Measurements from ENCODE around the gene LEMD1. TPM values are rescaled to one million over a fixed set of nuclear protein-coding genes. Genes with fewer than 3 reads are reported as not detected.

Gene LEMD1
- total and polyA plus RNA-seq, 5 experiments from 2014 or later: not detected

- DNase-seq (no peak), ATAC-seq (no peak)
- Mint-ChIP-seq H3K27ac (no peak overlapping the region), H3K27me3 (peaks cover 29 to 73% (median 52%) of the 10 kb centered on the region in 5 donors), H3K9me3 (peaks cover 0 to 2% (median 0%) of the 10 kb centered on the region in 9 donors), H3K4me1 (peaks cover 10 to 20% (median 14%) of the 10 kb centered on the region in 4 donors), H3K4me3 (peak overlapping the region in 1 of 10 donors; percentile 2), H3K36me3 (no peaks in the 10 kb centered on the region)
- POLR2A ChIA-PET: no interaction called here
Measured at GRCh38 chr1:205452933-205453332, 31.1 kb upstream of the LEMD1 start.

- no peaks in the 10 kb centered on the region for H3K36me3 Mint-ChIP-seq
- peak overlapping the region in 1 of 10 donors; percentile 13 for H3K27ac Mint-ChIP-seq
- POLR2A ChIA-PET: no interaction called here
- ATAC-seq (no peak), DNase-seq (no peak)
- peaks cover 8 to 14% (median 10%) of the 10 kb centered on the region in 4 donors for H3K4me1 Mint-ChIP-seq
- peaks cover 25 to 67% (median 46%) of the 10 kb centered on the region in 5 donors for H3K27me3 Mint-ChIP-seq
- no peak overlapping the region for H3K4me3 Mint-ChIP-seq
- H3K9me3 Mint-ChIP-seq: peaks cover 0 to 2% (median 0%) of the 10 kb centered on the region in 9 donors
Measured at GRCh38 chr1:205452364-205452763, 30.5 kb upstream of the LEMD1 start.

- no peaks in the 10 kb centered on the region for H3K36me3 Mint-ChIP-seq
- H3K4me3 Mint-ChIP-seq: no peak overlapping the region
- DNase-seq (no peak), ATAC-seq (no peak)
- POLR2A ChIA-PET: no interaction called here
- peak overlapping the region in 1 of 10 donors; percentile 13 for H3K27ac Mint-ChIP-seq
- peaks cover 7 to 14% (median 10%) of the 10 kb centered on the region in 4 donors for H3K4me1 Mint-ChIP-seq
- H3K27me3 Mint-ChIP-seq: peaks cover 25 to 63% (median 46%) of the 10 kb centered on the region in 5 donors
- peaks cover 0 to 2% (median 0%) of the 10 kb centered on the region in 9 donors for H3K9me3 Mint-ChIP-seq
Measured at GRCh38 chr1:205451759-205452164, 29.9 kb upstream of the LEMD1 start.

- Mint-ChIP-seq H3K27ac (no peak overlapping the region), H3K4me1 (peaks cover 6 to 10% (median 7%) of the 10 kb centered on the region in 4 donors), H3K36me3 (no peaks in the 10 kb centered on the region), H3K4me3 (no peak overlapping the region), H3K27me3 (peaks cover 23 to 58% (median 43%) of the 10 kb centered on the region in 5 donors), H3K9me3 (no peaks in the 10 kb centered on the region)
- DNase-seq (no peak), ATAC-seq (no peak)
- POLR2A ChIA-PET: no interaction called here
Measured at GRCh38 chr1:205451202-205451601, 29.3 kb upstream of the LEMD1 start.

GRCh38 chr1:205450448-205450847, 28.6 kb upstream of the LEMD1 start:
- H3K4me1 Mint-ChIP-seq: peaks cover 0 to 4% (median 2%) of the 10 kb centered on the region in 4 donors
- no peaks in the 10 kb centered on the region for H3K36me3 Mint-ChIP-seq
- ATAC-seq (no peak), DNase-seq (no peak)
- POLR2A ChIA-PET: no interaction called here
- H3K9me3 Mint-ChIP-seq: no peaks in the 10 kb centered on the region
- no peak overlapping the region for H3K4me3 Mint-ChIP-seq
- peaks cover 20 to 50% (median 38%) of the 10 kb centered on the region in 5 donors for H3K27me3 Mint-ChIP-seq
- H3K27ac Mint-ChIP-seq: no peak overlapping the region

- DNase-seq: no peak
- no peak overlapping the region for H3K4me3 Mint-ChIP-seq
- no peaks in the 10 kb centered on the region for H3K9me3 Mint-ChIP-seq
- no peak for ATAC-seq
- peaks cover 20 to 47% (median 38%) of the 10 kb centered on the region in 5 donors for H3K27me3 Mint-ChIP-seq
- no peaks in the 10 kb centered on the region for H3K36me3 Mint-ChIP-seq
- POLR2A ChIA-PET: no interaction called here
- H3K4me1 Mint-ChIP-seq: peaks cover 0 to 2% (median 2%) of the 10 kb centered on the region in 4 donors
- H3K27ac Mint-ChIP-seq: no peak overlapping the region
Measured at GRCh38 chr1:205449750-205450443, 28.0 kb upstream of the LEMD1 start.

GRCh38 chr1:205449254-205449749, 27.4 kb upstream of the LEMD1 start:
- Mint-ChIP-seq H3K27ac (no peak overlapping the region), H3K9me3 (no peaks in the 10 kb centered on the region), H3K27me3 (peaks cover 16 to 42% (median 32%) of the 10 kb centered on the region in 5 donors), H3K4me1 (peaks cover 0 to 2% (median 0%) of the 10 kb centered on the region in 4 donors), H3K4me3 (no peak overlapping the region), H3K36me3 (no peaks in the 10 kb centered on the region)
- ATAC-seq (no peak), DNase-seq (no peak)
- POLR2A ChIA-PET: no interaction called here

- peaks cover 0 to 2% (median 0%) of the 10 kb centered on the region in 4 donors for H3K4me1 Mint-ChIP-seq
- POLR2A ChIA-PET: no interaction called here
- DNase-seq (no peak), ATAC-seq (no peak)
- H3K4me3 Mint-ChIP-seq: no peak overlapping the region
- H3K27me3 Mint-ChIP-seq: peaks cover 15 to 36% (median 29%) of the 10 kb centered on the region in 5 donors
- H3K9me3 Mint-ChIP-seq: no peaks in the 10 kb centered on the region
- H3K27ac Mint-ChIP-seq: peak overlapping the region in 1 of 10 donors; percentile 40
- no peaks in the 10 kb centered on the region for H3K36me3 Mint-ChIP-seq
Measured at GRCh38 chr1:205448540-205449253, 26.8 kb upstream of the LEMD1 start.

GRCh38 chr1:205447457-205448341, 25.8 kb upstream of the LEMD1 start:
- no peak for ATAC-seq
- POLR2A ChIA-PET: no interaction called here
- Mint-ChIP-seq H3K9me3 (no peaks in the 10 kb centered on the region), H3K27me3 (peaks cover 13 to 27% (median 22%) of the 10 kb centered on the region in 5 donors), H3K27ac (peak overlapping the region in 1 of 10 donors; percentile 68), H3K4me1 (peaks cover 0 to 2% (median 0%) of the 10 kb centered on the region in 4 donors), H3K36me3 (no peaks in the 10 kb centered on the region), H3K4me3 (no peak overlapping the region)
- no peak for DNase-seq

- Mint-ChIP-seq H3K36me3 (no peaks in the 10 kb centered on the region), H3K27me3 (peaks cover 10 to 21% (median 13%) of the 10 kb centered on the region in 5 donors), H3K4me3 (no peak overlapping the region), H3K9me3 (no peaks in the 10 kb centered on the region), H3K27ac (peak overlapping the region in 1 of 10 donors; percentile 27), H3K4me1 (peaks cover 4 to 7% (median 5%) of the 10 kb centered on the region in 4 donors)
- POLR2A ChIA-PET: interaction anchor here (0.5 kb wide), 1 partner anchor 1006 kb away, joined by 3 read pairs; no protein-coding TSS in a partner anchor
- no peak for DNase-seq
- ATAC-seq: no peak
Measured at GRCh38 chr1:205446828-205447227, 25.0 kb upstream of the LEMD1 start.

GRCh38 chr1:205445646-205445935, 23.7 kb upstream of the LEMD1 start:
- peaks cover 15 to 19% (median 18%) of the 10 kb centered on the region in 4 donors for H3K4me1 Mint-ChIP-seq
- H3K27ac Mint-ChIP-seq: no peak overlapping the region
- no peaks in the 10 kb centered on the region for H3K9me3 Mint-ChIP-seq
- peaks cover 0 to 9% (median under 1%) of the 10 kb centered on the region in 5 donors for H3K27me3 Mint-ChIP-seq
- no peak for ATAC-seq
- H3K36me3 Mint-ChIP-seq: no peaks in the 10 kb centered on the region
- POLR2A ChIA-PET: no interaction called here
- H3K4me3 Mint-ChIP-seq: no peak overlapping the region
- DNase-seq: no peak

GRCh38 chr1:205444931-205445645, 23.2 kb upstream of the LEMD1 start:
- Mint-ChIP-seq H3K27ac (no peak overlapping the region), H3K36me3 (no peaks in the 10 kb centered on the region), H3K4me1 (peaks cover 16 to 23% (median 22%) of the 10 kb centered on the region in 4 donors), H3K4me3 (no peak overlapping the region), H3K27me3 (peaks cover 0 to 4% (median 0%) of the 10 kb centered on the region in 5 donors), H3K9me3 (no peaks in the 10 kb centered on the region)
- DNase-seq (no peak), ATAC-seq (no peak)
- POLR2A ChIA-PET: no interaction called here
